Measurements from ENCODE around the gene RCN1.
"Not testable (repeated sequence)": the region's sequence is repeated elsewhere in the genome, so short reads cannot be mapped to it uniquely, and the experiment has no call there.

The RCN1 gene

GRCh38 chr11:32115446-32115845, 24.6 kb downstream of the RCN1 start:
- DNase-seq: no peak

GRCh38 chr11:32116668-32117067, 25.8 kb downstream of the RCN1 start:
- no peak for DNase-seq

GRCh38 chr11:32118025-32118974, 27.4 kb downstream of the RCN1 start:
- no peak for DNase-seq

- DNase-seq: not testable (repeated sequence)
Observed at GRCh38 chr11:32119139-32119538, 28.3 kb downstream of the RCN1 start.

GRCh38 chr11:32121012-32121411, 30.1 kb downstream of the RCN1 start:
- no peak for DNase-seq

- no peak for DNase-seq
Observed at GRCh38 chr11:32122200-32122599, 31.3 kb downstream of the RCN1 start.

GRCh38 chr11:32131321-32131720, 40.4 kb downstream of the RCN1 start:
- DNase-seq: no peak

- no peak for DNase-seq
Observed at GRCh38 chr11:32136657-32137056, 45.8 kb downstream of the RCN1 start.

- no peak for DNase-seq
Observed at GRCh38 chr11:32137263-32137662, 46.4 kb downstream of the RCN1 start.

GRCh38 chr11:32137869-32138268, 47.0 kb downstream of the RCN1 start:
- no peak for DNase-seq

- DNase-seq: no peak
Observed at GRCh38 chr11:32138902-32139301, 48.0 kb downstream of the RCN1 start.

- no peak for DNase-seq
Observed at GRCh38 chr11:32139896-32140520, 49.1 kb downstream of the RCN1 start.

- no peak for DNase-seq
Observed at GRCh38 chr11:32141745-32142546, 51.1 kb downstream of the RCN1 start.

- no peak for DNase-seq
Observed at GRCh38 chr11:32143378-32143777, 52.5 kb downstream of the RCN1 start.

- no peak for DNase-seq
Observed at GRCh38 chr11:32145282-32145681, 54.4 kb downstream of the RCN1 start.

- DNase-seq: no peak
Observed at GRCh38 chr11:32148895-32149294, 58.0 kb downstream of the RCN1 start.

GRCh38 chr11:32149748-32150147, 58.9 kb downstream of the RCN1 start:
- no peak for DNase-seq

GRCh38 chr11:32151027-32151426, 60.2 kb downstream of the RCN1 start:
- DNase-seq: no peak

- no peak for DNase-seq
Observed at GRCh38 chr11:32152216-32152615, 61.3 kb downstream of the RCN1 start.

- no peak for DNase-seq
Observed at GRCh38 chr11:32152821-32153220, 61.9 kb downstream of the RCN1 start.

- DNase-seq: no peak
Observed at GRCh38 chr11:32153747-32154146, 62.9 kb downstream of the RCN1 start.

- no peak for DNase-seq
Observed at GRCh38 chr11:32154275-32154674, 63.4 kb downstream of the RCN1 start.

Measured in activated CD8-positive, alpha-beta memory T cell treated with anti-CD3 and anti-CD28 coated beads, Interleukin-2, amount 50 U/mL, for 48 hours (primary cell).